Tibial nerve (tissue), 4 donors: Measurements from ENCODE around the gene ANO1.

ENCODE experiments used
- EP300 ChIP-seq, 2 donors: sonication (generic); formaldehyde crosslinking; IDR thresholded peaks; one replicate each; pipeline ENCODE4 v1.6.1; 2017; ENCODE audit warnings: antibody characterized with exemption in 2 of 2, mild to moderate bottlenecking in 1 of 2
- POLR2A ChIP-seq, 2 donors: fragments of 450-650 bp; IDR thresholded peaks; one replicate each; pipeline ENCODE4 v1.6.1; 2017; ENCODE audit warnings: antibody characterized with exemption in 2 of 2, mild to moderate bottlenecking in 2 of 2, moderate library complexity in 2 of 2
- TF ChIP-seq, protein P1 (sequence below), 5 experiments: fragments of 200-600 bp in 3 of 5; fragments of 450-650 bp in 2 of 5; sonication (generic) in 3 of 5; IDR thresholded peaks; one replicate each; pipeline ENCODE4 v1.5.1; 2016 to 2019; ENCODE audit warnings: antibody characterized with exemption in 5 of 5, mild to moderate bottlenecking in 3 of 5, moderate library complexity in 2 of 5

DNA sequence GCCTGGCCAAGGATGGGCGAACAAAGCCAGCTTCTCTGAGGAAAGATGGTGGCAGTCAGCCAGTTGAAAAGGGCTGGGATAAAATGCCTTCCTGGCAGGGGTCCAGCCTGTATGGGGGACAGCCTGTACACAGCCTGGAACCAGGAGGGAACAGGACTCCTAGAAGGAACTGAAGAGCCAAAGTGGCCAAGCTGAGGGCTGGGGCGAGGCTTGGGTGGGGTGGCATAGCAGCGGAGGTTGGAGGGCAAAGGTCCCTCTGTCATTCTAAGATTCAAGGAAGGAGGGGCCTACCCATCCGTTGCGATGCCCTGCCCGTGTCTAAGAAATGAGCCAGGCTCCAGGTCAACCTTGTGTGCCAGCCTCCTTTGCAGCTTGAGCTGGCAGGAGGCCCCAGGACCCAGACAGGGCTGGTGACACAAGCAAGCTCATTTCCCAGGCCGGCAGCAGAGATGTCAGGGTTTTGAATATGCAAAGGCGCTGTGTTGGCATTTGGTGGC, 147.6 kb downstream of the ANO1 start:
- TF ChIP-seq, protein P1, sequence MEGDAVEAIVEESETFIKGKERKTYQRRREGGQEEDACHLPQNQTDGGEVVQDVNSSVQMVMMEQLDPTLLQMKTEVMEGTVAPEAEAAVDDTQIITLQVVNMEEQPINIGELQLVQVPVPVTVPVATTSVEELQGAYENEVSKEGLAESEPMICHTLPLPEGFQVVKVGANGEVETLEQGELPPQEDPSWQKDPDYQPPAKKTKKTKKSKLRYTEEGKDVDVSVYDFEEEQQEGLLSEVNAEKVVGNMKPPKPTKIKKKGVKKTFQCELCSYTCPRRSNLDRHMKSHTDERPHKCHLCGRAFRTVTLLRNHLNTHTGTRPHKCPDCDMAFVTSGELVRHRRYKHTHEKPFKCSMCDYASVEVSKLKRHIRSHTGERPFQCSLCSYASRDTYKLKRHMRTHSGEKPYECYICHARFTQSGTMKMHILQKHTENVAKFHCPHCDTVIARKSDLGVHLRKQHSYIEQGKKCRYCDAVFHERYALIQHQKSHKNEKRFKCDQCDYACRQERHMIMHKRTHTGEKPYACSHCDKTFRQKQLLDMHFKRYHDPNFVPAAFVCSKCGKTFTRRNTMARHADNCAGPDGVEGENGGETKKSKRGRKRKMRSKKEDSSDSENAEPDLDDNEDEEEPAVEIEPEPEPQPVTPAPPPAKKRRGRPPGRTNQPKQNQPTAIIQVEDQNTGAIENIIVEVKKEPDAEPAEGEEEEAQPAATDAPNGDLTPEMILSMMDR (IDR thresholded peaks at IDR 0.05), result no peak
- no peak for TF ChIP-seq POLR2A (IDR thresholded peaks at IDR 0.05)
- no peak for TF ChIP-seq EP300 (IDR thresholded peaks at IDR 0.05)
